Panc1 (cell line): ENCODE data around the gene LNPEP.

Source experiments
- CTCF ChIP-seq: fragments of 450-650 bp; IDR thresholded peaks from 2 replicates; pipeline ENCODE4 v1.5.1; 2017; ENCODE audit warnings: mild to moderate bottlenecking
- REST ChIP-seq, 2 experiments: IDR thresholded peaks; 2 replicates each; pipeline ENCODE4 v1.6.1; 2011 to 2012; ENCODE audit warnings: low read depth in 2 of 2, control low read depth in 1 of 2, low read length in 1 of 2, mild to moderate bottlenecking in 1 of 2, moderate library complexity in 1 of 2; ENCODE audit not compliant: insufficient read depth in 1 of 2

GRCh38 chr5:96968614-96969013 is 32.7 kb downstream of the LNPEP start:
- no peak for TF ChIP-seq CTCF
- TF ChIP-seq REST (IDR thresholded peaks at IDR 0.05; ENCODE audit: insufficient read depth in 1 of 2, low read depth in 2 of 2, low read length in 1 of 2) = no peak
